HepG2 (cell line): ENCODE measurements around the gene SNAI3. TPM values are rescaled to one million over a fixed set of nuclear protein-coding genes. Genes with fewer than 3 reads are reported as not detected.
A peak's percentile ranks its signal among the peaks of the same experiment; 100 is the strongest.

Source experiments
- ATAC-seq: fragments of 200-7000 bp; cut with Tn5 transposase; 3 replicates; pipeline ENCODE4 v1.9.1; 2020; ENCODE audit warnings: mild to moderate bottlenecking, moderate library complexity
- BruUV-seq: library from RNA; stranded (reverse); fragments of 400-500 nt; replicated peaks from 2 replicates; lab custom pipeline; 2021; lab: Mats Ljungman, UMichigan
- CTCF ChIA-PET: fragments of 300-600 bp; formaldehyde crosslinking; extraction: SDS; loops from one replicate; lab custom pipeline; 2021; ENCODE audit warnings: low total read pairs, inconsistent platforms, low intra/inter-chr PET ratio; lab: Yijun Ruan, JAX
- POLR2A ChIA-PET: fragments of 350-600 bp; sonication (Branson Sonifier 250); formaldehyde crosslinking; loops from one replicate; lab custom pipeline; 2020; ENCODE audit warnings: antibody characterized with exemption, inconsistent platforms; lab: Yijun Ruan, JAX
- DNase-seq: peaks from one replicate; pipeline ENCODE4 v3.0.0-alpha.2; 2015; ENCODE audit warnings: low spot score
- FAIRE-seq: peaks from 3 replicates; lab custom pipeline; 2011; peaks lifted over from hg19 to GRCh38; lab: Jason Lieb, UNC
- H2AFZ ChIP-seq: one replicate; pipeline ENCODE4 v1.6.1; 2011; ENCODE audit warnings: low read length, inconsistent platforms
- H3K27ac ChIP-seq: fragments of 300-600 bp; 3 replicates; pipeline ENCODE4 v1.8.0; 2011; ENCODE audit warnings: mixed run types, mild to moderate bottlenecking, mixed read lengths, low read length, inconsistent platforms; ENCODE audit not compliant: insufficient read depth; ENCODE audit errors: extremely low read length
- H3K27me3 ChIP-seq, 2 experiments: fragments of 200-600 bp in 1 of 2; 2 replicates in 1 of 2; 3 replicates in 1 of 2; pipeline versions ENCODE4 v1.6.0 to v1.8.0; 2011; ENCODE audit warnings: low read length in 2 of 2, mild to moderate bottlenecking in 2 of 2, moderate library complexity in 2 of 2, inconsistent platforms in 1 of 2; ENCODE audit not compliant: insufficient read depth in 2 of 2, control insufficient read depth in 1 of 2
- H3K36me3 ChIP-seq, 2 experiments: fragments of 200-600 bp in 1 of 2; replicated peaks in 1 of 2; 2 replicates in 1 of 2; 3 replicates in 1 of 2; pipeline versions ENCODE4 v1.5.1 to v1.8.0; 2011; ENCODE audit warnings: low read length in 2 of 2, inconsistent platforms in 1 of 2; ENCODE audit not compliant: insufficient read depth in 2 of 2, control insufficient read depth in 1 of 2
- H3K4me1 ChIP-seq: 2 replicates; pipeline ENCODE4 v1.5.1; 2012; ENCODE audit warnings: low read length, inconsistent platforms; ENCODE audit not compliant: insufficient read depth
- H3K4me2 ChIP-seq: 2 replicates; pipeline ENCODE4 v1.6.0; 2011; ENCODE audit warnings: low read depth, low read length, inconsistent platforms
- H3K4me3 ChIP-seq, 3 experiments: fragments of 200-600 bp in 1 of 3; sonication (generic), shearing (Covaris generic) in 1 of 3; replicated peaks in 1 of 3; 2 replicates each; pipeline ENCODE4 v1.5.1; 2011 to 2016; ENCODE audit warnings: low read length in 3 of 3, inconsistent platforms in 2 of 3, low read depth in 2 of 3, mild to moderate bottlenecking in 2 of 3, control low read depth in 1 of 3, mixed read lengths in 1 of 3; ENCODE audit not compliant: insufficient read depth in 1 of 3
- H3K79me2 ChIP-seq: one replicate; pipeline ENCODE4 v1.6.1; 2011; ENCODE audit warnings: low read length, inconsistent platforms; ENCODE audit not compliant: insufficient read depth
- H3K9ac ChIP-seq: 2 replicates; pipeline ENCODE4 v1.6.0; 2011; ENCODE audit warnings: mild to moderate bottlenecking, low read depth, low read length, inconsistent platforms; ENCODE audit not compliant: insufficient read depth
- H3K9me3 ChIP-seq: 2 replicates; pipeline ENCODE4 v1.5.1; 2012; ENCODE audit warnings: mild to moderate bottlenecking, low read length
- H4K20me1 ChIP-seq: 2 replicates; pipeline ENCODE4 v1.6.0; 2011; ENCODE audit warnings: inconsistent platforms, mild to moderate bottlenecking, low read length, moderate library complexity; ENCODE audit not compliant: insufficient read depth
- BORCS8-MEF2B ChIP-seq: sonication (generic); formaldehyde crosslinking; IDR thresholded peaks from 2 replicates; pipeline ENCODE4 v1.8.0; 2022; ENCODE audit warnings: mild to moderate bottlenecking, missing genetic modification reagents
- CBX1 ChIP-seq: IDR thresholded peaks from one replicate; pipeline ENCODE4 v1.6.1; 2016; ENCODE audit warnings: antibody characterized with exemption, low read depth
- KAT8 ChIP-seq: IDR thresholded peaks from 2 replicates; pipeline ENCODE4 v1.6.1; 2016; ENCODE audit warnings: missing genetic modification reagents, missing compliant biosample characterization
- KDM5A ChIP-seq: fragments of 200-600 bp; sonication (generic); IDR thresholded peaks from 2 replicates; pipeline ENCODE4 v1.7.0; 2018; ENCODE audit warnings: antibody characterized with exemption, mild to moderate bottlenecking, low read length, borderline replicate concordance
- MIER2 ChIP-seq: IDR thresholded peaks from 2 replicates; pipeline ENCODE4 v1.6.1; 2016; ENCODE audit warnings: missing biosample characterization, missing genetic modification reagents
- SOX6 ChIP-seq, 2 experiments: fragments of 450-650 bp in 1 of 2; sonication (generic) in 1 of 2; formaldehyde crosslinking in 1 of 2; IDR thresholded peaks; 2 replicates each; pipeline versions ENCODE4 v1.4.0 to v1.6.1; 2017 to 2020; ENCODE audit warnings: antibody characterized with exemption in 1 of 2, mild to moderate bottlenecking in 1 of 2, missing genetic modification reagents in 1 of 2
- TAF1 ChIP-seq: sonication (generic); formaldehyde crosslinking; IDR thresholded peaks from 2 replicates; pipeline ENCODE4 v1.4.0; 2020; ENCODE audit warnings: missing genetic modification reagents
- TGIF2 ChIP-seq: IDR thresholded peaks from 2 replicates; pipeline ENCODE4 v1.6.1; 2016; ENCODE audit warnings: control low read depth, missing compliant biosample characterization
- XRCC5 ChIP-seq: fragments of 200-400 bp; formaldehyde crosslinking; optimal IDR thresholded peaks from 2 replicates; pipeline ENCODE3; 2017; ENCODE audit warnings: mild to moderate bottlenecking, low read length
- ZFP36 ChIP-seq: fragments of 150-350 bp; IDR thresholded peaks from 2 replicates; pipeline ENCODE4 v1.6.1; 2018; ENCODE audit warnings: borderline replicate concordance, low read length, low read depth; ENCODE audit not compliant: partially characterized antibody
- ZFY ChIP-seq: sonication (generic); formaldehyde crosslinking; IDR thresholded peaks from 2 replicates; pipeline ENCODE4 v1.4.0; 2020; ENCODE audit warnings: missing genetic modification reagents
- ZNF225 ChIP-seq: sonication (generic); formaldehyde crosslinking; IDR thresholded peaks from 2 replicates; pipeline ENCODE4 v1.4.0; 2020; ENCODE audit warnings: mild to moderate bottlenecking, missing genetic modification reagents
- ZNF235 ChIP-seq: sonication (generic); formaldehyde crosslinking; IDR thresholded peaks from 2 replicates; pipeline ENCODE4 v1.8.1; 2023; ENCODE audit warnings: mild to moderate bottlenecking, missing genetic modification reagents, borderline replicate concordance
- ZNF326 ChIP-seq: sonication (generic); formaldehyde crosslinking; IDR thresholded peaks from 2 replicates; pipeline ENCODE4 v1.4.0; 2020; ENCODE audit warnings: missing genetic modification reagents, borderline replicate concordance
- ZNF350 ChIP-seq: sonication (generic); formaldehyde crosslinking; IDR thresholded peaks from 2 replicates; pipeline ENCODE4 v1.4.0; 2020; ENCODE audit warnings: mild to moderate bottlenecking, low read depth, missing genetic modification reagents, borderline replicate concordance
- WGBS: methylation state at CpG from one replicate; pipeline ENCODE4 v1.1.6; 2017; ENCODE audit warnings: low lambda C conversion rate; 5-methylcytosine and 5-hydroxymethylcytosine counted together
- in situ Hi-C: cut with HindIII; loops from 2 replicates; pipeline ENCODE4 v1.10.0; 2017; ENCODE audit warnings: low pct_unique_long_range_greater_than_20kb; ENCODE audit not compliant: extremely low pct_ligation_motif_present
- intact Hi-C: fragments of 100-400 bp; cut with micrococcal nuclease; formaldehyde crosslinking; loops from one replicate; pipeline ENCODE4 v1.10.0; 2022; ENCODE audit not compliant: unreplicated experiment
- polyA plus RNA-seq, 8 experiments: library from polyadenylated mRNA; depleted of rRNA in 3 of 8; stranded (reverse) in 7 of 8; unstranded in 1 of 8; fragments of >200 nt; fragmentation: Illumina TruSeq in 4 of 8; extraction: Trizol in 4 of 8; gene quantifications; 2 replicates each; pipeline versions ENCODE4 v1.2.1 to v1.2.3, GENCODE V29; 2011 to 2016; ENCODE audit warnings: low read depth in 4 of 8, missing spikeins in 1 of 8, mixed read lengths in 1 of 8; ENCODE audit not compliant: insufficient read depth in 1 of 8
- total RNA-seq, 5 experiments: library from RNA; depleted of rRNA; stranded (reverse); fragments of >200 nt; fragmentation: Illumina TruSeq; extraction: Trizol; gene quantifications; 2 replicates each; pipeline ENCODE4 v1.2.3, GENCODE V29; 2016; ENCODE audit warnings: low read depth in 1 of 5
- TF ChIP-seq, protein P1 (sequence below): sonication (generic); formaldehyde crosslinking; IDR thresholded peaks from 2 replicates; pipeline ENCODE4 v1.4.0; 2020; ENCODE audit warnings: missing genetic modification reagents
- TF ChIP-seq, protein P2 (sequence below), 2 experiments: fragments of 450-650 bp in 1 of 2; sonication (generic) in 1 of 2; formaldehyde crosslinking; IDR thresholded peaks; 2 replicates each; pipeline versions ENCODE4 v1.5.0 to v1.8.0; 2020 to 2022; ENCODE audit warnings: mild to moderate bottlenecking in 1 of 2, missing genetic modification reagents in 1 of 2
- TF ChIP-seq, protein P3 (sequence below): sonication (generic); formaldehyde crosslinking; IDR thresholded peaks from 2 replicates; pipeline ENCODE4 v1.4.0; 2020; ENCODE audit warnings: missing genetic modification reagents
- TF ChIP-seq, protein P4 (sequence below): IDR thresholded peaks from 2 replicates; pipeline ENCODE4 v1.6.1; 2012; ENCODE audit warnings: inconsistent platforms

Gene SNAI3
- total and polyA plus RNA-seq, 2 of the 13 experiments (the other 11 are each of a cell fraction or from before 2014, with no cell fraction given) = 0.09 to 0.18 TPM

DNA sequence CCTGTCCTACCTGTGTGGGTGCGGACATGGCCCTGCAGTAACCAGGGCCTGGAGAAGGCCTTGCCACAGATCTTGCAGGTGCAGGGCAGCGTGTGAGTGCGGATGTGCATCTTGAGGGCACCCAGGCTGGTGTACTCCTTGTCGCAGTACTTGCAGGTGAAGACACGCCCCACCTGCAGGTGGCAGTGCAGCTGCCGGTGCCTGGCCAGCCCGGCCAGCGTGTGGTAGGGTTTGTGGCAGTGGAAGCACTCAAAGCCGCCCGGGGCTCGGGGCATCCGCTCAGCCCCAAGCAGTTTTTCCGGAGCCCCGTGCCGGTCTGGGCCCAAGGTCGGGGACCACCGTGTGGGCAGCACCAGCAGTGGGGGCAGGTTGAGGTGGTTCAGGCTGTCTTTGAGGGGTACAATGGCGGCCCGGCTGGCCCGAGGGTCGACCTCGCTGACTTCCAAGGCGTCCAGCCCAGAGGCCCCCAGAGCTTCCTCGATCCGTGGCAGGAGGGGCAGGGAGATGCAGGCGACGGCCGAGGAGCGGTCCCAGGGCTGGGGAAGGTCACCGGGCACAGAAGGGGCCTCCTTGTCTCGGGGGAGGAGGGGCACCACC is 5.1 kb downstream of the SNAI3 start:
- Histone ChIP-seq H3K4me1 (peaks cover 52% of the 10 kb centered on the region), H3K4me2 (peak overlapping the region; percentile 65), H3K36me3 (no peaks in the 10 kb centered on the region), H3K4me3 (peak overlapping the region; percentile 19 to 58 (median 51); a peak in 5 of 6 replicates), H2AFZ (no peak overlapping the region), H3K79me2 (no peaks in the 10 kb centered on the region), H3K9me3 (no peaks in the 10 kb centered on the region), H3K27ac (no peak overlapping the region), H3K9ac (no peak overlapping the region), H3K27me3 (peaks cover 7 to 48% of the 10 kb centered on the region in 2 experiments; a peak in 4 of 5 replicates), H4K20me1 (peaks cover 8% of the 10 kb centered on the region; the same call in 1 of the 2 replicates)
- ChIA-PET CTCF (interaction anchor here (0.9 kb wide), 1 partner anchor 17 kb away, joined by 4 read pairs; no protein-coding TSS in a partner anchor), POLR2A (interaction anchor here (1.1 kb wide), 1 partner anchor 32 kb away, joined by 3 read pairs; no protein-coding TSS in a partner anchor)
- WGBS = 11% methylated on average over 12 of the region's 31 CpGs
- DNase-seq (peak; percentile 60), FAIRE-seq (peak; percentile 34), ATAC-seq (peak; percentile 67)
- intact Hi-C loops = no loop called here
- BruUV-seq = no TSS peak
- in situ Hi-C loops = no loop called here
- TF ChIP-seq XRCC5 (peak; percentile 78), ZNF225 (CRISPR knock-in tag) (0 out of 2 replicates have a peak, but pooled peaks have one; percentile 45), ZNF326 (CRISPR knock-in tag) (peak; percentile 89; the same call in 1 of the 2 replicates), ZNF350 (0 out of 2 replicates have a peak, but pooled peaks have one; percentile 28), TGIF2 (no peak), CBX1 (peak; percentile 46), ZFP36 (no peak), MIER2 (CRISPR knock-in tag) (0 out of 2 replicates have a peak, but pooled peaks have one; percentile 28), BORCS8-MEF2B (CRISPR knock-in tag) (0 out of 2 replicates have a peak, but pooled peaks have one; percentile 26), SOX6 (IDR thresholded peaks at IDR 0.05) (no peak), SOX6 (CRISPR knock-in tag; IDR thresholded peaks at IDR 0.05) (peak; percentile 47; the same call in 1 of the 2 replicates), KDM5A (no peak), TAF1 (CRISPR knock-in tag) (0 out of 2 replicates have a peak, but pooled peaks have one; percentile 17), KAT8 (CRISPR knock-in tag) (0 out of 2 replicates have a peak, but pooled peaks have one; percentile 21), ZFY (CRISPR knock-in tag) (peak; percentile 39; the same call in 1 of the 2 replicates), ZNF235 (CRISPR knock-in tag) (0 out of 2 replicates have a peak, but pooled peaks have one; percentile 25)
- TF ChIP-seq, protein P1, sequence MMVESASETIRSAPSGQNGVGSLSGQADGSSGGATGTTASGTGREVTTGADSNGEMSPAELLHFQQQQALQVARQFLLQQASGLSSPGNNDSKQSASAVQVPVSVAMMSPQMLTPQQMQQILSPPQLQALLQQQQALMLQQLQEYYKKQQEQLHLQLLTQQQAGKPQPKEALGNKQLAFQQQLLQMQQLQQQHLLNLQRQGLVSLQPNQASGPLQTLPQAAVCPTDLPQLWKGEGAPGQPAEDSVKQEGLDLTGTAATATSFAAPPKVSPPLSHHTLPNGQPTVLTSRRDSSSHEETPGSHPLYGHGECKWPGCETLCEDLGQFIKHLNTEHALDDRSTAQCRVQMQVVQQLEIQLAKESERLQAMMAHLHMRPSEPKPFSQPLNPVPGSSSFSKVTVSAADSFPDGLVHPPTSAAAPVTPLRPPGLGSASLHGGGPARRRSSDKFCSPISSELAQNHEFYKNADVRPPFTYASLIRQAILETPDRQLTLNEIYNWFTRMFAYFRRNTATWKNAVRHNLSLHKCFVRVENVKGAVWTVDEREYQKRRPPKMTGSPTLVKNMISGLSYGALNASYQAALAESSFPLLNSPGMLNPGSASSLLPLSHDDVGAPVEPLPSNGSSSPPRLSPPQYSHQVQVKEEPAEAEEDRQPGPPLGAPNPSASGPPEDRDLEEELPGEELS (CRISPR knock-in tag) = no peak
- TF ChIP-seq, protein P2, sequence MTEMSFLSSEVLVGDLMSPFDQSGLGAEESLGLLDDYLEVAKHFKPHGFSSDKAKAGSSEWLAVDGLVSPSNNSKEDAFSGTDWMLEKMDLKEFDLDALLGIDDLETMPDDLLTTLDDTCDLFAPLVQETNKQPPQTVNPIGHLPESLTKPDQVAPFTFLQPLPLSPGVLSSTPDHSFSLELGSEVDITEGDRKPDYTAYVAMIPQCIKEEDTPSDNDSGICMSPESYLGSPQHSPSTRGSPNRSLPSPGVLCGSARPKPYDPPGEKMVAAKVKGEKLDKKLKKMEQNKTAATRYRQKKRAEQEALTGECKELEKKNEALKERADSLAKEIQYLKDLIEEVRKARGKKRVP (CRISPR knock-in tag; IDR thresholded peaks at IDR 0.05) = no peak
- TF ChIP-seq, protein P3, sequence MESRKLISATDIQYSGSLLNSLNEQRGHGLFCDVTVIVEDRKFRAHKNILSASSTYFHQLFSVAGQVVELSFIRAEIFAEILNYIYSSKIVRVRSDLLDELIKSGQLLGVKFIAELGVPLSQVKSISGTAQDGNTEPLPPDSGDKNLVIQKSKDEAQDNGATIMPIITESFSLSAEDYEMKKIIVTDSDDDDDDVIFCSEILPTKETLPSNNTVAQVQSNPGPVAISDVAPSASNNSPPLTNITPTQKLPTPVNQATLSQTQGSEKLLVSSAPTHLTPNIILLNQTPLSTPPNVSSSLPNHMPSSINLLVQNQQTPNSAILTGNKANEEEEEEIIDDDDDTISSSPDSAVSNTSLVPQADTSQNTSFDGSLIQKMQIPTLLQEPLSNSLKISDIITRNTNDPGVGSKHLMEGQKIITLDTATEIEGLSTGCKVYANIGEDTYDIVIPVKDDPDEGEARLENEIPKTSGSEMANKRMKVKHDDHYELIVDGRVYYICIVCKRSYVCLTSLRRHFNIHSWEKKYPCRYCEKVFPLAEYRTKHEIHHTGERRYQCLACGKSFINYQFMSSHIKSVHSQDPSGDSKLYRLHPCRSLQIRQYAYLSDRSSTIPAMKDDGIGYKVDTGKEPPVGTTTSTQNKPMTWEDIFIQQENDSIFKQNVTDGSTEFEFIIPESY (CRISPR knock-in tag) = peak; percentile 9; the same call in 1 of the 2 replicates
- TF ChIP-seq, protein P4, sequence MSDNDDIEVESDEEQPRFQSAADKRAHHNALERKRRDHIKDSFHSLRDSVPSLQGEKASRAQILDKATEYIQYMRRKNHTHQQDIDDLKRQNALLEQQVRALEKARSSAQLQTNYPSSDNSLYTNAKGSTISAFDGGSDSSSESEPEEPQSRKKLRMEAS = peak; percentile 66
